ENCODE results near the gene BCAS3. TPM values are rescaled to one million over a fixed set of nuclear protein-coding genes. Genes with fewer than 3 reads are reported as not detected.
"Not testable (repeated sequence)": the region's sequence is repeated elsewhere in the genome, so short reads cannot be mapped to it uniquely, and the experiment has no call there.

BCAS3 gene
- polyA plus RNA-seq, 1 donor: 29.1 TPM

DNA sequence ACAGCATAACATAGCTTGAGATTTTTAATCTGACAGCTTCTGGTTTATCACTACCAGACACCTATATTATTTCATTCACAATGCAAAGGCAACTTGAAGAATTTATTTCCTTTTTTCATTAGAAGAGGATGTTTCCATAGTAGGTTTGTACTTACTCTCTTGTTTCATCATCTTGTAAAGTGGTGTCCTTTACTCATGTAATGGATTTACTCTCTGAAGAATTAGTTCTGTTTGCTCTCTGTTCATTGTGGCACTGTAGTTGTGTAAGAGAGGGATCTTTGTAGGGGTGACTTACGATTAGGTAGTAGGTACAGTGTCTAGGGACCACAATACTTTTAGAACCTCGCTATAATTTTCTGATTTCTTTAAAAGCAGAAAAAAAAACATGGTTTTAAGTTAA is 256.1 kb downstream of the BCAS3 start:
- no peak for DNase-seq

GRCh38 chr17:60934723-60935122 is 257.1 kb downstream of the BCAS3 start:
- no peak for DNase-seq

- not testable (repeated sequence) for DNase-seq
These were observed 258.3 kb downstream of the BCAS3 start for GRCh38 chr17:60935991-60936390.

GRCh38 chr17:60939318-60939717 is 261.7 kb downstream of the BCAS3 start:
- DNase-seq: no peak

- peak; percentile 12 for DNase-seq
These were observed 263.4 kb downstream of the BCAS3 start for GRCh38 chr17:60941028-60941427.

- no peak for DNase-seq
These were observed 263.9 kb downstream of the BCAS3 start for GRCh38 chr17:60941571-60941970.

GRCh38 chr17:60944751-60945150 is 267.1 kb downstream of the BCAS3 start:
- no peak for DNase-seq

- DNase-seq: no peak
These were observed 269.4 kb downstream of the BCAS3 start for GRCh38 chr17:60947100-60947499.

DNA sequence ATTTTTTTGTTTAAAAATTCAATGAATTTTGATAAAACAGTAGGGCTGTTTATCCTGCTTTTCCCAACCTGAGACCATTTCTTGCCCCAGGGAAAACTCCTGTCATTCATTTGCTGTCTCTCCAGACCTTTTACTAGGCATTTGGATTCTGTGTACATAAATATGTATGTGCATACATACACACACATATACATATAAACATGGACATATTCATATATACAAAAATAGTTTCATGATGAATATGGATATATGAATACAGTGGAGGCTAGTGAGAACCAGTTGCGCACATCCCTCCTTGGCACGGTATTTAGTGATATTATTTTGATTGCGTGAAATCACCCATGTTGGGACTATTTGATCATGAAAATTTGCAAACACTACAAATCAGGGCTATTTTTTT is 269.9 kb downstream of the BCAS3 start:
- DNase-seq: no peak

GRCh38 chr17:60952747-60953146 is 275.1 kb downstream of the BCAS3 start:
- DNase-seq: no peak

- no peak for DNase-seq
These were observed 281.4 kb downstream of the BCAS3 start for GRCh38 chr17:60959011-60959410.

GRCh38 chr17:60959696-60960095 is 282.0 kb downstream of the BCAS3 start:
- no peak for DNase-seq

GRCh38 chr17:60960398-60961065 is 282.9 kb downstream of the BCAS3 start:
- no peak for DNase-seq

DNA sequence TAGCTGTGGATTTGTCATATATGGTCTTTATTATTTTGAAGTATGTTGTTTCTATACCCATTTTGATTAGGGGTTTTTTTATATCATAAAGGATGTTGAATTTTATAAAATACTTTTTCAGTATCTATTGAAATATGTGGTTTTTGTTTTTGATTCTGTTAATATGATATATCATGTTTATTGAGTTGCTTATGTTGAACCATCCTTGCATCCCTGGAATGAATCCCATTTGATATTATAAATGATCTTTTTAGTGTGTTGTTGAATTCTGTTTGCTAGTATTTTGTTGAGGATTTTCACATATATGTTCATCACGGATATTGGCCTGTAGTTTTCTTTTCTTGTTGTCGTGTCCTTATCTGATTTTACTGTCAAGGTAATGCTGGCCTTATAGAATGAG is 286.5 kb downstream of the BCAS3 start:
- DNase-seq: no peak

GRCh38 chr17:60968266-60968665 is 290.6 kb downstream of the BCAS3 start:
- no peak for DNase-seq

DNA sequence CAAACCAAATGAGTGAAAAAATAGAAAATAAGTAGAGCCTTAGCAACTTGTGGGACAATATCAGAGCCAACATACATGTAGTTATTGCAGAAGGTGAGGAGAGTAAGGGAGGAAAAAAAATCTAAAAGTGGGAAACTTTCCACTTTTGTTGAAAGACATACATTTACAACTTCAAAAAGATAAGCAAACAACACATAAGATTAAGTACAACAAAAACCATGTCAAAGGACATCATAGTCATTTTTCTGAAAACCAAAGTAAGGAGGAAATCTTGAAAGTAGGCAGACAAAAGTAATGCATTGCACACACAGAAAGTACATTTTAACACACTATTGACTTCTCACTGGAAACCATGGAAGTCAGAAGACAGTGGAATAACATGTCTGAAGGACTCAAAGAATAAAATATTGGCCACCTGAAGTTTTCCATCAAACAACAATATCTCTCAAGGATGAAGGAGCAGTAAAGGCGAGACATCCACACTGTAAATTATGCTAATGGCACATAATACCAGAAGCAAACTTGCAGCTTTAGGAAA is 291.9 kb downstream of the BCAS3 start:
- DNase-seq: no peak

DNA sequence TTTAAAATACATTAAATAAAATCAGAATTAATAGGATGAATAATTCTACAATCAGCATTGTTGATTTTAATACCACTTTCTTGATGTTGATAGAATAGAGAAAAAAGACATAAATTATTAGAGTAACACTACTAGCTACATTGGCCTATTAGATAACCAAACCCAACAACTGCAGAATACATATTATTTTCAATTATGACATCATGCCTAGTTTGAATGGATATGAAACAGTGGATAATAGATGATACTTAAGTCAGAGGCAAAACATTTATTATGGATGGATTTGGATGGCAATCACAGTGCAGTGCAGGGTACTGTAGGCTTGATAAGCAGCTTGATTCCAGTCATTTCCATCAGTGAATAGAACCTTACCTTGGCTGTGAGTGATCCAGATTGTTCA is 293.1 kb downstream of the BCAS3 start:
- DNase-seq: no peak

DNA sequence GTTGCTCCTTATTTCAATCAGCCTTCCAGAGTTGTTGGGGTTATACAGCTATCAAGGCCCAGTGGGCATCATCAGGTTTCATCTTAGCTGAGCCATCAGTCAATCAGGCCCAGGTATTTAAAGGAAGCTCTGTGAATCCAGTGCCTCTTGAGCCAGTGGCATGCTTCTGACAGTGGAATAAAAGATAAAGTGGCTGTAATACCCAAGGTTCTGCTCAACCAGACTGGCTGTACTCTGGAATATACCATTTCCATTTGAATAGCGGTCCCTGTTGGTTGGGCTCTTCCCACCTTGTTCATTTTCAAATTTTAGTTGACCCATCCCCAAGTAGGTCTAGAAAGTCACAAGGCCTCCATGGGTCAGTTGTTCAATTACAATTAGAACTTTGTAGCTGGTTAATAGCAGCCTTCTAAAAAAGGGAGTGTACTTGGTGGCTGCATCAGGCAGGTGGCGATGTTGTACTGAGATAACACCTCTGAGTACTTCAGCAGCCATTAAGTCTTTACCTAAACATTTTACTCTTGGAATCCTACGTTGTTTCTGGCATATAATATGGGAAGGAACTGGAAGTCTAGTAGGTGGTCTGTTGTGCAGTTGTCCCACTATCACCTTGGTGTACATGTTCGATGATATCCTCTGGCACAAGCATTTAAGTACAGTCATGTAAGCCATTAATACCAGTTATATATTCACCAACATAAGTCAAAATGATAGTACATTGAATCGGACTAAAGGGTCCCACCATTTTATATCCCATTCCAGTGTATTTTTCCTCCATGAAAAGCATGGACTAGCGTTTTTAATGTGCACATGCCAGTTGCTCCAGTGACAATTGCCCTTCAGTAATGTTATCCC is 294.1 kb downstream of the BCAS3 start:
- peak; percentile 65 for DNase-seq

GRCh38 chr17:60976861-60977260 is 299.2 kb downstream of the BCAS3 start:
- DNase-seq: not testable (repeated sequence)

DNA sequence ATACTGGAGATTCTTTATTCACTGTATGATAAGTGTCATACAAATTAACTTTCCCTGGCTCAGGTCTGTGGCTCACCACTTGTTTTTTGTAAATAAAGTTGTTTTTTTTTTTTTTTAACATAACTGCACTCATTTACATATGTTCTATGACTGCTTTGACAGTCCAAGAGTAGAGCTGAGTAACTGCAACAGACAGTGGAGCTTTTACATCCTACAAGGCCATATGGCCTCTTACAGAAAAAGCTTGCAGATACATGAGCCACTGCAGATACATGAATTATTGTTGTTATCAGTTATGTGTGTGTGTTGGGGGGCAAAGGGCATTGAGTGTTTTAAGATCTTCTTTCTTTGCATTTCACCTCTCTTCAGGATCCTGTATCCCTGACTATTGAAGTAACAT is 311.7 kb downstream of the BCAS3 start:
- no peak for DNase-seq

DNA sequence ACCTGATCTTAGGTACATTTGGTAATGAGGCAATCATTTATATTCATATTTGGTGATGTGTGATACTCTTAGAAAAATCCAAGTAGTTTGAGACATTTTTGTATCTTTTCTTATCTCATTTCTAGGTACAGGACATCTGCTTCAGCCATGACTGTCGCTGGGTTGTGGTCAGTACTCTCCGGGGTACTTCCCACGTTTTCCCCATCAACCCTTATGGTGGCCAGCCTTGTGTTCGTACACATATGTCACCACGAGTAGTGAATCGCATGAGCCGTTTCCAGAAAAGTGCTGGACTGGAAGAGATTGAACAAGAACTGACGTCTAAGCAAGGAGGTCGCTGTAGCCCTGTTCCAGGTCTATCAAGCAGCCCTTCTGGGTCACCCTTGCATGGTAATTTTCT is 312.2 kb downstream of the BCAS3 start:
- DNase-seq: no peak

- DNase-seq: no peak
These were observed 315.8 kb downstream of the BCAS3 start for GRCh38 chr17:60993497-60993896.

DNA sequence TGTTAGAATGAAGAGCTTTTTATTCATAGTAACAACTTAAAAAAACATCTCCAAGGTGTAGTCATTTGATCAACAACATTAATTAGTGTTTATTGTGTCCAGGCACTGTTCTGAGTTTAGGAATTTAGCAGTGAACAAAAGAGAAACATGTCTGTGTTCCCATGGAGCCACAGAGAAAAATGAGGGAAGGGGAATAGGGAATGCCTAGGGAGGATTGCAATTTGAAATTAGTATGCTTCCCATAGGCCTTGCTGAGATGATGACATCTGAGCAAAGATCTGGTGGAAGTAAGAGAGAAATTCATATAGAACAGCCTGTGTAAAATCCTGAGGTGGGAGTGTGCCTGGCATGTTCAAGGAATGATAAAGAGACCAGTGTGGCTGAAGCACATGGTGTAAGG is 318.0 kb downstream of the BCAS3 start:
- DNase-seq: no peak

Data from left kidney (tissue), 2 donors.